Ishikawa (cell line): ENCODE results near the gene CRYAB.
A peak's percentile ranks its signal among the peaks of the same experiment; 100 is the strongest.

Experiments used
- EP300 ChIP-seq: IDR thresholded peaks from 2 replicates; pipeline ENCODE4 v1.6.1; 2012; ENCODE audit warnings: borderline replicate concordance
- NFIC ChIP-seq: IDR thresholded peaks from 2 replicates; pipeline ENCODE4 v1.6.1; 2012
- TAF1 ChIP-seq: IDR thresholded peaks from 2 replicates; pipeline ENCODE4 v1.6.1; 2012; ENCODE audit warnings: low read depth, mild to moderate bottlenecking
- TF ChIP-seq, protein P1 (sequence below): IDR thresholded peaks from 2 replicates; pipeline ENCODE4 v1.6.1; 2012

- no peak for TF ChIP-seq EP300
- TF ChIP-seq NFIC, result no peak
- TF ChIP-seq TAF1, result no peak; the same call in 1 of the 2 replicates
- TF ChIP-seq, protein P1, sequence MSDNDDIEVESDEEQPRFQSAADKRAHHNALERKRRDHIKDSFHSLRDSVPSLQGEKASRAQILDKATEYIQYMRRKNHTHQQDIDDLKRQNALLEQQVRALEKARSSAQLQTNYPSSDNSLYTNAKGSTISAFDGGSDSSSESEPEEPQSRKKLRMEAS, result peak; percentile 48; the same call in 1 of the 2 replicates
Observed at GRCh38 chr11:111926505-111927391, 15.2 kb upstream of the CRYAB start.
